PFSK-1 (cell line): ENCODE data around the gene ARGLU1.

Experiments
- FOXP2 ChIP-seq: optimal IDR thresholded peaks from 2 replicates; pipeline ENCODE3; 2011; ENCODE audit warnings: borderline replicate concordance, control low read depth, inconsistent platforms; ENCODE audit not compliant: insufficient read depth; ENCODE audit errors: extremely low read length, extremely low read depth
- POLR2AphosphoS5 ChIP-seq: IDR thresholded peaks from 2 replicates; pipeline ENCODE4 v1.6.1; 2012; ENCODE audit warnings: low read depth, mild to moderate bottlenecking, control low read depth, low read length, moderate library complexity
- REST ChIP-seq, 2 experiments: IDR thresholded peaks; 2 replicates each; pipeline versions ENCODE4 v1.6.1 to v1.8.0; 2011 to 2012; ENCODE audit warnings: low read depth in 2 of 2, low read length in 2 of 2, control low read depth in 1 of 2, inconsistent platforms in 1 of 2, mild to moderate bottlenecking in 1 of 2, moderate library complexity in 1 of 2; ENCODE audit not compliant: insufficient read depth in 1 of 2
- SIN3A ChIP-seq: IDR thresholded peaks from 2 replicates; pipeline ENCODE4 v1.6.1; 2012; ENCODE audit warnings: mild to moderate bottlenecking, low read length, moderate library complexity, borderline replicate concordance; ENCODE audit not compliant: insufficient read depth
- TAF1 ChIP-seq: IDR thresholded peaks from 2 replicates; pipeline ENCODE4 v1.6.1; 2012; ENCODE audit warnings: low read length, control low read depth, borderline replicate concordance; ENCODE audit not compliant: insufficient read depth

ARGLU1 gene

GRCh38 chr13:106610486-106610885 lies 42.5 kb upstream of the ARGLU1 start:
- no peak for TF ChIP-seq FOXP2

- TF ChIP-seq FOXP2 (no peak), TAF1 (no peak), POLR2AphosphoS5 (no peak), REST (IDR thresholded peaks at IDR 0.05; ENCODE audit: insufficient read depth in 1 of 2, low read depth in 2 of 2, low read length in 2 of 2) (no peak), SIN3A (no peak)
These were observed 41.2 kb upstream of the ARGLU1 start for GRCh38 chr13:106609116-106609515.

- TF ChIP-seq TAF1 (no peak), FOXP2 (no peak), SIN3A (no peak), REST (IDR thresholded peaks at IDR 0.05; ENCODE audit: insufficient read depth in 1 of 2, low read depth in 2 of 2, low read length in 2 of 2) (no peak), POLR2AphosphoS5 (no peak)
These were observed 35.6 kb upstream of the ARGLU1 start for GRCh38 chr13:106603546-106603945.

GRCh38 chr13:106602178-106602577 lies 34.2 kb upstream of the ARGLU1 start:
- no peak for TF ChIP-seq TAF1
- no peak for TF ChIP-seq REST (IDR thresholded peaks at IDR 0.05; ENCODE audit: insufficient read depth in 1 of 2, low read depth in 2 of 2, low read length in 2 of 2)
- no peak for TF ChIP-seq POLR2AphosphoS5
- no peak for TF ChIP-seq FOXP2
- no peak for TF ChIP-seq SIN3A

- TF ChIP-seq REST (IDR thresholded peaks at IDR 0.05; ENCODE audit: insufficient read depth in 1 of 2, low read depth in 2 of 2, low read length in 2 of 2) (no peak), TAF1 (no peak), POLR2AphosphoS5 (no peak), SIN3A (no peak), FOXP2 (no peak)
These were observed 33.6 kb upstream of the ARGLU1 start for GRCh38 chr13:106601489-106601888.
